ENCODE results near the gene TP53I13. TPM values are rescaled to one million over a fixed set of nuclear protein-coding genes. Genes with fewer than 3 reads are reported as not detected.

The TP53I13 gene
- total and polyA plus RNA-seq, 2 experiments from 2014 or later, result 104 to 105 TPM

DNA sequence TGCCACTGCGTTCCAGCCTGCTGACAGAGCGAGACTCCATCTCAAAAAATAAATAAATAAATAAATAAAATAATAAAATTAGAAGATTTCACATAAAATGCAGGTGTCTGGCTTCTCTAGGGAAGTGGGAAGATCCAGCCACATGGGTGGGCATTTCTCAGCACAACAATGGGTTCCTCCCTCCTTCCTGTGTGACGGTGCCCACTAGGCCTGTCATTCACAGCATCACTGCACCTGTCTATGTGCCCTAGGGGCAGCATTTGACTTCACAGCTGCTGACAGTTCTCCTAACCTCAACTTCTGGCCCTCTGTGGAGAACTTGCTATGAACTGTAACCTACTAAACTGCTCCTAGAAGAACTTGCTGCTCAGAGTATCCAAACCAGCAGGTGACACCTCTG is 4.7 kb upstream of the TP53I13 start:
- Histone ChIP-seq H3K4me1 (ENCODE audit: low read depth) (no peaks in the 10 kb centered on the region), H3K27ac (no peak overlapping the region), H3K4me3 (no peak overlapping the region), H3K36me3 (no peaks in the 10 kb centered on the region), H3K9me3 (ENCODE audit: low read depth) (no peaks in the 10 kb centered on the region), H3K27me3 (peaks cover 28% of the 10 kb centered on the region)
- TF ChIP-seq, protein P1, sequence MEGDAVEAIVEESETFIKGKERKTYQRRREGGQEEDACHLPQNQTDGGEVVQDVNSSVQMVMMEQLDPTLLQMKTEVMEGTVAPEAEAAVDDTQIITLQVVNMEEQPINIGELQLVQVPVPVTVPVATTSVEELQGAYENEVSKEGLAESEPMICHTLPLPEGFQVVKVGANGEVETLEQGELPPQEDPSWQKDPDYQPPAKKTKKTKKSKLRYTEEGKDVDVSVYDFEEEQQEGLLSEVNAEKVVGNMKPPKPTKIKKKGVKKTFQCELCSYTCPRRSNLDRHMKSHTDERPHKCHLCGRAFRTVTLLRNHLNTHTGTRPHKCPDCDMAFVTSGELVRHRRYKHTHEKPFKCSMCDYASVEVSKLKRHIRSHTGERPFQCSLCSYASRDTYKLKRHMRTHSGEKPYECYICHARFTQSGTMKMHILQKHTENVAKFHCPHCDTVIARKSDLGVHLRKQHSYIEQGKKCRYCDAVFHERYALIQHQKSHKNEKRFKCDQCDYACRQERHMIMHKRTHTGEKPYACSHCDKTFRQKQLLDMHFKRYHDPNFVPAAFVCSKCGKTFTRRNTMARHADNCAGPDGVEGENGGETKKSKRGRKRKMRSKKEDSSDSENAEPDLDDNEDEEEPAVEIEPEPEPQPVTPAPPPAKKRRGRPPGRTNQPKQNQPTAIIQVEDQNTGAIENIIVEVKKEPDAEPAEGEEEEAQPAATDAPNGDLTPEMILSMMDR (IDR thresholded peaks at IDR 0.05; ENCODE audit: low read depth, low read length), result no peak
- DNase-seq (ENCODE audit: low read depth in 1 of 2, low spot score in 1 of 2), result no peak

DNA sequence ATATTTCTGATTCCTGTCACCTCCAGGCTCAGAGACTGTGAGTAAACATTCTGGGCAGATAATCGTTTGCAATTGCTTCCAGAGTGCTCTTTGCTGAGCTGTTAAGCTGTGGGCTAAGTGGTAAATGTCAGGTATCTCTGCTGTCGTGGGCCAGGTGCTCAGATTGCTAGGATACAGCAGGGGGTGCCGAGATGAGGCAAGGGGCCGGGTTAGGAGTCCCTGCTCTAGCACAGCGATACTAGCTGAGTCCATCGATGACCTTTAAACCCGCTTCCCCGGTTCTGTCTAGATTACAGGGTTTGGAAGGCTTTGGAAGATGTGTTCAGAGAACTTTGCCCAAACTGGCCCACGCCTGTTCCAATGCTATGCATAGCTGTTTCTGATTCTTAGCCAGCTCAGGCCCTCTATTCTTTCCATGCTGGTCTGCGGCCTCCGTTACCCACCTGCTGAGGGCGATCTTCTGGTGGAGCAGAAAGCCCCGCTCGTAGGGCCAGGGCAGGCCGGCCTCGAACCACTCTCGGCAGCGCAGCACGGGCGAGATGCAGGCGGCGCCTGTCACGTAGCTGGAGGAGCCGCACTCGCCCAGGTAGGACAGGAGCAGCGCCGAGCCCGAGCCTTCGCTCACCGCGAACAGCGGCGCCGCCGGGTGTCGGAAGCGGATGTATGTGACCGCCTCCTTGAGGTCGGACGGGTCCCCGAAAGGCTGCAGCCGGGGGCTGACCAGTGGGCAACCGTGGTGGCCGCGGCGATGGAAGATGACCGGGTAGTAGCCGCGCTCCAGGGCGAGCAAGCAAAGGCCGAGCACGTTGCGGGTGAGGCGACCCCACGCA is 2.6 kb upstream of the TP53I13 start:
- Histone ChIP-seq H3K4me1 (ENCODE audit: low read depth) (peaks cover 6% of the 10 kb centered on the region), H3K4me3 (peak overlapping the region; percentile 49), H3K27ac (no peak overlapping the region), H3K36me3 (no peaks in the 10 kb centered on the region), H3K9me3 (ENCODE audit: low read depth) (no peaks in the 10 kb centered on the region), H3K27me3 (peaks cover 28% of the 10 kb centered on the region)
- DNase-seq (ENCODE audit: low read depth in 1 of 2, low spot score in 1 of 2), result peak in 1 of 2 donors; percentile 46
- TF ChIP-seq, protein P1 (IDR thresholded peaks at IDR 0.05; ENCODE audit: low read depth, low read length), result peak; percentile 2

DNA sequence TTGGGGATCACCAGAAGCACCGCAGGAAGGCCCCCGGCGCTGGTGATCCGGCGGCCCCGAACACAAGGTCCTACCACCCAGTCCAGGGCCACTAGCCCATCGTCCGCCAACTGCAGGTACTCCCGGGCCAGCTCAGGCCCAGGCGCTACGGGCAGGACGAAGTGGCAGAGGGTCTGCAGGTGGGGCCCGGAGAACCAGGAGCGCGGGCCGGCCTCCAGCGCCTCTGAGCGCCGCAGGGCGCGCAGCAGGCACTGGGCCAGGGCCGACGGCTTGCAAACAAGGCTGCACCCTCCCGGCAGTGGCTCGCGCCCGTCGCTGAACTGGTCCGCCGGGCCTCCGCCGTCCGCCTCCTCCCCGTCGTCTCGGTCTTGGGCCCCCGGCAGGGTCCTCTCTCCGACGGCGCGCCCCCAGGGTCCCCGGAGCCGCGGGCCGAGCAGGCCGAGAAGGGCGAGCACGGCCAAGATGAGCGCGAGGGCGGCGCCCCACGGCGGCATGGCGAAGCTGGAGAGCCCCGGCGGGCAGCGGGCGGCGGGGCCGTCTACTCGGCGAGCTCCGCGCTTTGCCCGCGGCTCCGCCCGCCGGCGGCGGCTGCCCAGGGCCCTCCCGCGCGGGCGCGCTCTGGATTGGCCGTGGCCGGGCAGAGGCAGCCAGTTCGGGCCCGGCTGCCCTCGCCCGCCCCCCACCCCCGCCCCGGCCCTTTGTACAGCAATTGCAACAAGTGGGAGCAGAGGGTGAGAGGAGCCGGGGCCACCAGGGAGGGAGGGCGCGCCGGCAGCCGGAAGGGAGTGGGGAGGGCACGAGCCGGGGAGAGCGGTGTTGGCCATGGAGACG is 1.8 kb upstream of the TP53I13 start, which contains the start of gene ABHD15:
Gene ABHD15 (minus strand): TSS at position 565 of the 831 bp plus-strand sequence. CDS start 71 bp downstream, at position 494.
- Histone ChIP-seq H3K4me3 (peak within 1 kb of the TSS; percentile 49), H3K4me1 (ENCODE audit: low read depth) (peaks cover 6% of the 10 kb centered on the region), H3K27me3 (peaks cover 28% of the 10 kb centered on the region), H3K36me3 (no peaks in the 10 kb centered on the region), H3K27ac (peak within 1 kb of the TSS; percentile 68), H3K9me3 (ENCODE audit: low read depth) (no peaks in the 10 kb centered on the region)
- DNase-seq (ENCODE audit: low read depth in 1 of 2, low spot score in 1 of 2), result peak; percentile 81 to 87
- TF ChIP-seq, protein P1 (IDR thresholded peaks at IDR 0.05; ENCODE audit: low read depth, low read length), result peak; percentile 3

DNA sequence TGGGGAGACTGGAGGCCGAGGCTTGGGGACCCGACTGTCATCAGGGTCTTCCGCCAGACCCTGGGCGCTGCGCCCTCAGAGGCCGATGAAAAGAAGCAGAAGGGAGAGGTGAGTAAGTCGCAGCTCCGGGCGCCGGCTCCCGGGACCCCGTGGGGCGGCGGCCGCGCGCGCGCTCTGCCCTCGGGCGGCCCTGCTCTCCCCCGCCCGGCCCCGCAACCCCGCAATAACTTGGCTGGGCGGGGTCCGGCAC is 1.3 kb upstream of the TP53I13 start:
- H3K36me3 ChIP-seq, result no peaks in the 10 kb centered on the region
- no peak for DNase-seq (ENCODE audit: low read depth in 1 of 2, low spot score in 1 of 2)
- H3K4me3 ChIP-seq, result peak overlapping the region; percentile 49
- no peaks in the 10 kb centered on the region for H3K9me3 ChIP-seq (ENCODE audit: low read depth)
- TF ChIP-seq, protein P1 (IDR thresholded peaks at IDR 0.05; ENCODE audit: low read depth, low read length), result no peak
- no peak overlapping the region for H3K27ac ChIP-seq
- H3K4me1 ChIP-seq (ENCODE audit: low read depth), result peaks cover 6% of the 10 kb centered on the region
- peaks cover 28% of the 10 kb centered on the region for H3K27me3 ChIP-seq

DNA sequence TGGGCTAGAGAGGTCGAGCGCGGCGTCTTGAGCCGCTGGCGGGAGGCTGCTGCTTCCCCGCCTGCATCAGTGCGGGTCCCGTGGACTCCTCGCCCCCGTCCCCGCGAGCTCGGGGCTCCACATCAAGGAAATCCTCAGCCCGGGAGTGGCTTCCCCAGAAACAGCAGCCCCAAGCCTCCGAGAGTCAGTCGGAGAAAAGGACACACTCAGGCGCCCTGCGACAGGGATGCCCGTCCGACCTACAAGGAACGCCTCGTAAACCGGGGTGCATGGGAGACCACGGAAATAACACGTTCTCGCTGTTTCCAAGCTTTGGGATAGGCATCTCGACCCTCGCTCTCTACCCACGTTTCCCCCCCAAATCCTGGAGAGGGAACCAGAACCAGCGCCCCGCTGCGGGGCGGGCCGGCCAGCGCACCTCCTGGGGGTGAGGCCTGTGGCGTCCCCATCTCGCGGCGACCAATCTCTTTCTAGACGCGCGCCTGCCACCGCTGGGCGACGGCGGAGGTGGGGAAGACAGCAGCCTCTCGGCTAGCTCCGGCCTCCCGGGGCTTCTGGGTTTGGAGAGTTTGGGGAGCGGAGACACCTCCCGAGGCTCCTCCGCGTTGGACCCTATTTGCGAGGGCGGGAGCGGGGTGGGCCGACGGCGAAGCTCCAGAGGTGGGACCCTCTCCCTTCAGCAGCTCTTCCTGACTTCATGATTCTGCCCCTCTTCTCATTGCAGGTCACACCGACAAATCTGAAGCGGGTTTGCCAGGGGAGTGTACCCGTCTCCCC is 759 bp upstream of the TP53I13 start:
- TF ChIP-seq, protein P1 (IDR thresholded peaks at IDR 0.05; ENCODE audit: low read depth, low read length), result peak; percentile 13
- Histone ChIP-seq H3K9me3 (ENCODE audit: low read depth) (no peaks in the 10 kb centered on the region), H3K36me3 (no peaks in the 10 kb centered on the region), H3K27ac (peak overlapping the region; percentile 68), H3K27me3 (peaks cover 28% of the 10 kb centered on the region), H3K4me1 (ENCODE audit: low read depth) (peaks cover 11% of the 10 kb centered on the region), H3K4me3 (peak overlapping the region; percentile 49)
- DNase-seq (ENCODE audit: low read depth in 1 of 2, low spot score in 1 of 2), result peak; percentile 40 to 74

Data from cardiac muscle cell (in vitro differentiated cells and primary cell).